HG03354 (cell line): ENCODE data around the gene PCDH9.

Source experiments
- ATAC-seq: cut with Tn5 transposase; IDR thresholded peaks from one replicate; pipeline ENCODE4 v1.9.1; 2021; ENCODE audit warnings: mild to moderate bottlenecking; ENCODE audit not compliant: unreplicated experiment, poor library complexity, severe bottlenecking

The PCDH9 gene

GRCh38 chr13:67095621-67096020, 134.5 kb downstream of the PCDH9 start:
- no peak for ATAC-seq

- ATAC-seq = no peak
Observed at GRCh38 chr13:67094952-67095351, 135.2 kb downstream of the PCDH9 start.

GRCh38 chr13:67094078-67094477, 136.1 kb downstream of the PCDH9 start:
- no peak for ATAC-seq

GRCh38 chr13:67091603-67092002, 138.5 kb downstream of the PCDH9 start:
- no peak for ATAC-seq

GRCh38 chr13:67090856-67091255, 139.3 kb downstream of the PCDH9 start:
- peak; percentile 46 for ATAC-seq

GRCh38 chr13:67087527-67087926, 142.6 kb downstream of the PCDH9 start:
- no peak for ATAC-seq

- no peak for ATAC-seq
Observed at GRCh38 chr13:67086260-67086659, 143.9 kb downstream of the PCDH9 start.

GRCh38 chr13:67084066-67084465, 146.1 kb downstream of the PCDH9 start:
- ATAC-seq = no peak

GRCh38 chr13:67083519-67083918, 146.6 kb downstream of the PCDH9 start:
- no peak for ATAC-seq

GRCh38 chr13:67080351-67080750, 149.8 kb downstream of the PCDH9 start:
- no peak for ATAC-seq

GRCh38 chr13:67078062-67078461, 152.1 kb downstream of the PCDH9 start:
- ATAC-seq = no peak

GRCh38 chr13:67077132-67077531, 153.0 kb downstream of the PCDH9 start:
- ATAC-seq = no peak

GRCh38 chr13:67076378-67076777, 153.8 kb downstream of the PCDH9 start:
- no peak for ATAC-seq

- no peak for ATAC-seq
Observed at GRCh38 chr13:67075239-67075638, 154.9 kb downstream of the PCDH9 start.

GRCh38 chr13:67071918-67072598, 158.1 kb downstream of the PCDH9 start:
- peak; percentile 71 for ATAC-seq

- no peak for ATAC-seq
Observed at GRCh38 chr13:67070306-67070705, 159.8 kb downstream of the PCDH9 start.

- no peak for ATAC-seq
Observed at GRCh38 chr13:67069117-67069767, 160.9 kb downstream of the PCDH9 start.

GRCh38 chr13:67064920-67065319, 165.2 kb downstream of the PCDH9 start:
- ATAC-seq = no peak

- no peak for ATAC-seq
Observed at GRCh38 chr13:67063036-67063435, 167.1 kb downstream of the PCDH9 start.

GRCh38 chr13:67062160-67062559, 168.0 kb downstream of the PCDH9 start:
- no peak for ATAC-seq

- ATAC-seq = no peak
Observed at GRCh38 chr13:67061750-67062149, 168.4 kb downstream of the PCDH9 start.
